SU-DHL-6 (cell line): ENCODE data around the gene SMARCA4.
A peak's percentile ranks its signal among the peaks of the same experiment; 100 is the strongest.
"Not testable (repeated sequence)": the region's sequence is repeated elsewhere in the genome, so short reads cannot be mapped to it uniquely, and the experiment has no call there.

Source experiments
- H2AFZ ChIP-seq: fragments of 200-600 bp; sonication (generic); 2 replicates; pipeline ENCODE4 v1.6.1; 2014; ENCODE audit warnings: low read depth, mild to moderate bottlenecking, moderate library complexity, mixed read lengths, antibody characterized with exemption, low read length; ENCODE audit not compliant: severe bottlenecking
- H3F3A ChIP-seq: fragments of 200-600 bp; shearing (Covaris generic); 2 replicates; pipeline ENCODE4 v1.6.0; 2016; ENCODE audit warnings: antibody characterized with exemption, mild to moderate bottlenecking; ENCODE audit not compliant: insufficient read depth
- H3K27ac ChIP-seq: fragments of 200-600 bp; sonication (generic); 2 replicates; pipeline ENCODE4 v1.5.1; 2016; ENCODE audit warnings: low read depth, mild to moderate bottlenecking, low read length, moderate library complexity, mixed read lengths
- H3K27me3 ChIP-seq: fragments of 200-600 bp; sonication (generic), shearing (Covaris generic); 2 replicates; pipeline ENCODE4 v1.6.0; 2014; ENCODE audit warnings: mild to moderate bottlenecking, low read length
- H3K36me3 ChIP-seq: fragments of 200-600 bp; sonication (generic); 2 replicates; pipeline ENCODE4 v1.6.1; 2014; ENCODE audit warnings: mild to moderate bottlenecking, low read length, mixed read lengths
- H3K4me2 ChIP-seq: fragments of 300-600, 200-600 bp; shearing (Covaris generic), sonication (generic); 2 replicates; pipeline ENCODE4 v1.6.0; 2014; ENCODE audit warnings: low read length, low read depth, mild to moderate bottlenecking; ENCODE audit not compliant: poor library complexity, severe bottlenecking
- H3K4me3 ChIP-seq: fragments of 200-600 bp; sonication (generic); 2 replicates; pipeline ENCODE4 v1.5.1; 2014; ENCODE audit warnings: antibody characterized with exemption, low read length, mild to moderate bottlenecking, mixed read lengths; ENCODE audit not compliant: insufficient read depth, poor library complexity, severe bottlenecking
- H3K79me2 ChIP-seq: fragments of 200-600 bp; sonication (generic); 2 replicates; pipeline ENCODE4 v1.6.1; 2014; ENCODE audit warnings: mild to moderate bottlenecking, low read length, moderate library complexity; ENCODE audit not compliant: insufficient read depth
- H3K9ac ChIP-seq: fragments of 200-600 bp; sonication (generic); 2 replicates; pipeline ENCODE4 v1.7.0; 2014; ENCODE audit warnings: mild to moderate bottlenecking, low read length
- H3K9me2 ChIP-seq: fragments of 200-600 bp; sonication (generic); replicated peaks from 2 replicates; pipeline ENCODE4 v1.6.1; 2014; ENCODE audit warnings: low read length; ENCODE audit not compliant: insufficient read depth
- H3K9me3 ChIP-seq: fragments of 200-600 bp; sonication (generic); 2 replicates; pipeline ENCODE4 v1.6.1; 2014; ENCODE audit warnings: low read length, mixed read lengths; ENCODE audit not compliant: insufficient read depth
- H4K20me1 ChIP-seq: fragments of 200-600 bp; sonication (generic); 2 replicates; pipeline ENCODE4 v1.6.1; 2014; ENCODE audit warnings: low read depth, mild to moderate bottlenecking, antibody characterized with exemption, low read length, moderate library complexity, mixed read lengths
- CTCF ChIP-seq: fragments of 200-600 bp; sonication (generic); IDR thresholded peaks from one replicate; pipeline ENCODE4 v1.5.1; 2017; ENCODE audit warnings: antibody characterized with exemption, mild to moderate bottlenecking, low read length, moderate library complexity; ENCODE audit not compliant: insufficient read depth, poor library complexity, severe bottlenecking
- EZH2phosphoT487 ChIP-seq: fragments of 200-600 bp; sonication (generic), shearing (Covaris generic); conservative IDR thresholded peaks from 2 replicates; pipeline ENCODE4 v1.6.1; 2018; ENCODE audit warnings: mild to moderate bottlenecking, antibody characterized with exemption, low read length, moderate library complexity, mixed read lengths

SMARCA4 gene

GRCh38 chr19:10946958-10947657, 13.7 kb upstream of the SMARCA4 start:
- H3K27me3 ChIP-seq: no peaks in the 10 kb centered on the region
- no peak overlapping the region for H3K9ac ChIP-seq
- no peak for TF ChIP-seq CTCF
- TF ChIP-seq EZH2phosphoT487: no peak
- no peak overlapping the region for H2AFZ ChIP-seq
- H3K4me3 ChIP-seq: no peak overlapping the region
- H3K79me2 ChIP-seq: no peaks in the 10 kb centered on the region
- no peaks in the 10 kb centered on the region for H3K9me3 ChIP-seq
- no peaks in the 10 kb centered on the region for H3K36me3 ChIP-seq
- H3K4me2 ChIP-seq: no peak overlapping the region
- no peaks in the 10 kb centered on the region for H4K20me1 ChIP-seq
- H3F3A ChIP-seq: no peaks in the 10 kb centered on the region
- H3K9me2 ChIP-seq: no peaks in the 10 kb centered on the region
- no peak overlapping the region for H3K27ac ChIP-seq

GRCh38 chr19:10952809-10953208, 8.0 kb upstream of the SMARCA4 start:
- Histone ChIP-seq H3K4me2 (no peak overlapping the region), H2AFZ (no peak overlapping the region), H3K36me3 (no peaks in the 10 kb centered on the region), H3K79me2 (no peaks in the 10 kb centered on the region), H3K4me3 (no peak overlapping the region), H3K9ac (no peak overlapping the region), H3F3A (peaks cover 11% of the 10 kb centered on the region), H3K27me3 (no peaks in the 10 kb centered on the region), H3K9me2 (no peaks in the 10 kb centered on the region), H4K20me1 (no peaks in the 10 kb centered on the region), H3K27ac (peak overlapping the region; percentile 13; the same call in 1 of the 2 replicates), H3K9me3 (no peaks in the 10 kb centered on the region)
- TF ChIP-seq CTCF (no peak), EZH2phosphoT487 (no peak)

- Histone ChIP-seq H3K79me2 (peaks cover 32% of the 10 kb centered on the region), H3K9ac (peak overlapping the region; percentile 88), H3K4me3 (peak overlapping the region; percentile 85), H3F3A (peaks cover 19% of the 10 kb centered on the region), H3K4me2 (peak overlapping the region; percentile 98)
- H4K20me1 ChIP-seq, H3K9me3 ChIP-seq, H2AFZ ChIP-seq, H3K27me3 ChIP-seq, H3K27ac ChIP-seq, H3K36me3 ChIP-seq, H3K9me2 ChIP-seq: not testable (repeated sequence)
Measured at GRCh38 chr19:10959277-10959968, 1.4 kb upstream of the SMARCA4 start.
